Gastroesophageal sphincter (tissue), 4 donors: ENCODE results near the gene LCE3D. TPM values are rescaled to one million over a fixed set of nuclear protein-coding genes. Genes with fewer than 3 reads are reported as not detected.

ENCODE experiments used
- ATAC-seq: fragments of 150-250 bp; one replicate; pipeline ENCODE4 v1.9.1; 2016; ENCODE audit warnings: mild to moderate bottlenecking, moderate library complexity
- H3K27ac ChIP-seq, 4 donors: fragments of 200-600 bp; sonication (generic) in 3 of 4; 1 replicate in 3 of 4; 2 replicates in 1 of 4; pipeline ENCODE4 v1.5.1; 2016 to 2019
- H3K27me3 ChIP-seq: fragments of 200-600 bp; sonication (generic); one replicate; pipeline ENCODE4 v1.5.1; 2019
- H3K36me3 ChIP-seq, 2 donors: fragments of 200-600 bp; sonication (generic); one replicate each; pipeline ENCODE4 v1.5.1; 2019; ENCODE audit warnings: control low read depth in 1 of 2
- H3K4me1 ChIP-seq, 3 donors: fragments of 200-600 bp; sonication (generic); 1 replicate in 2 of 3; 2 replicates in 1 of 3; pipeline ENCODE4 v1.5.1; 2016 to 2019; ENCODE audit warnings: control low read depth in 2 of 3
- H3K4me3 ChIP-seq, 2 donors: fragments of 200-600 bp; sonication (generic); one replicate each; pipeline ENCODE4 v1.5.1; 2019; ENCODE audit warnings: mild to moderate bottlenecking in 1 of 2, moderate library complexity in 1 of 2
- H3K9me3 ChIP-seq, 3 donors: fragments of 200-600 bp; sonication (generic); one replicate each; pipeline ENCODE4 v1.5.1; 2017 to 2019; ENCODE audit warnings: control low read depth in 2 of 3
- CTCF ChIP-seq, 4 experiments: fragments of 200-600 bp in 2 of 4; fragments of 450-650 bp in 2 of 4; sonication (generic) in 1 of 4; IDR thresholded peaks; one replicate each; pipeline ENCODE4 v1.5.1; 2017 to 2019; ENCODE audit warnings: antibody characterized with exemption in 4 of 4, mild to moderate bottlenecking in 2 of 4, moderate library complexity in 2 of 4
- EP300 ChIP-seq: sonication (generic); formaldehyde crosslinking; IDR thresholded peaks from one replicate; pipeline ENCODE4 v1.6.1; 2017; ENCODE audit warnings: antibody characterized with exemption, mild to moderate bottlenecking
- POLR2AphosphoS5 ChIP-seq: sonication (generic); formaldehyde crosslinking; IDR thresholded peaks from one replicate; pipeline ENCODE4 v1.6.1; 2017; ENCODE audit warnings: antibody characterized with exemption
- WGBS, 2 donors: methylation state at CpG; one replicate each; pipeline ENCODE4 v1.1.5; 2018; ENCODE audit warnings: low coverage in 1 of 2; 5-methylcytosine and 5-hydroxymethylcytosine counted together
- small RNA-seq, 4 donors: library from RNA; depleted of rRNA; stranded (forward); fragments of <200 nt; gene quantifications; one replicate each; pipeline ENCODE3, GENCODE V24; 2016
- total RNA-seq, 4 donors: library from RNA; depleted of rRNA; stranded (reverse); fragments of >200 nt; gene quantifications; one replicate each; pipeline ENCODE4 v1.1.0, GENCODE V29; 2016

LCE3D gene
- total RNA-seq, 4 donors from 2014 or later, result 1.4 TPM; not detected in 3

DNA sequence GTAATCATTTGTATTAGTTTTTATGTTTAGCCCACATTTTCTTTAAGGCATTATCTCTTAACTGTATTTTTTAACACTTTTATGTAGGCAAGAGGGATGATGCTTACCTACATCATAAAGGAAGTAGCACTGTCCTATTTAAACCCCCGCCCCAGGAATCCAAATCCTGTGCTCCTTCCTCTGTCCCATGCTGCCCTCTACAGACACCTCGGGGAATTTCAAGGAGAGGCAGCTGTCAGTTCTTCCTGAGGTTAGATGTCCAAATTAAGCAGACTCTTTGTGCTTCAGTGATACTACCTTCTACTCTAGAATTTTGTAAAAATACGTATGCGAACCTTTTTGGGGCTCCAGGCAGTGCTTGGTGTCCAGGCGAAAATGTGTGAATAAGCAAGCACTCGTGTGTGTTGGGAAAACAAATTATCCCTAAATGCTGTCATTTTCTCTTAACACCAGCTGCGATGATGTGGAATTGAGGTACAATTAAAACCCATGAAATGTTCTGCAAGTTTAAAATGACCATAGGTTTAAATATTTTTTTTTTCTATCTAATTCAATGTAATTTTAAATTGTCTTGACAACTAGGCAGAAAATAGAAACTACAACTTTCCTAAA is 46.9 kb downstream of the LCE3D start:
- H3K36me3 ChIP-seq, result no peaks in the 10 kb centered on the region
- no peak for ATAC-seq

More for the DNA sequence above, 46.9 kb downstream of the LCE3D start:
- Histone ChIP-seq H3K27me3 (peaks cover 25% of the 10 kb centered on the region), H3K4me1 (no peaks in the 10 kb centered on the region), H3K27ac (no peak overlapping the region), H3K9me3 (peaks cover 0 to 6% (median 0%) of the 10 kb centered on the region in 3 donors), H3K4me3 (no peak overlapping the region)
- WGBS, 2 donors, result 19 to 20% methylated on average over 5 to 7 of the region's 7 CpGs
- TF ChIP-seq POLR2AphosphoS5, result no peak
- no peak for TF ChIP-seq EP300
- TF ChIP-seq CTCF (IDR thresholded peaks at IDR 0.05), result peak in 1 of 4 experiments; percentile 35

Small RNA genes within 50 kb of the gene (small RNA-seq; reads per million reads assigned to genes)
- gene LCE3A, result 0 reads per million in 4 donors
- gene LCE3B, result 0 reads per million in 4 donors

Other genes with a start within 250 kb of the LCE3D start
- not detected for gene FLG2, start 220.5 kb downstream of the LCE3D start, total RNA-seq
- gene CRNN, start 166.3 kb downstream of the LCE3D start, total RNA-seq, result 100 to 1,000 TPM in 1 of 4 donors, 1 to 10 TPM in 3; 2.2 to 103 (median 4.7) TPM
- not detected for gene LCE5A, start 69.7 kb downstream of the LCE3D start, total RNA-seq
- 1 to 10 TPM in 2 of 4 donors, not detected in 2; 1.4 to 3.3 TPM for gene CRCT1, start 66.0 kb downstream of the LCE3D start, total RNA-seq
- not detected for gene LCE3E, start 13.7 kb downstream of the LCE3D start, total RNA-seq
- not detected for gene LCE3C, start 19.7 kb upstream of the LCE3D start, total RNA-seq
- gene LCE3B, start 33.3 kb upstream of the LCE3D start, total RNA-seq, result not detected
- not detected for gene LCE3A, start 42.6 kb upstream of the LCE3D start, total RNA-seq
- gene LCE2D, start 82.9 kb upstream of the LCE3D start, total RNA-seq, result not detected
- gene LCE2C, start 94.8 kb upstream of the LCE3D start, total RNA-seq, result not detected
- not detected for gene LCE2B, start 105.6 kb upstream of the LCE3D start, total RNA-seq
- gene LCE2A, start 117.8 kb upstream of the LCE3D start, total RNA-seq, result not detected
- not detected for gene LCE4A, start 127.6 kb upstream of the LCE3D start, total RNA-seq
- under 1 TPM in 1 of 4 donors, not detected in 3; 0.12 TPM for gene KPRP, start 177.5 kb upstream of the LCE3D start, total RNA-seq
- not detected for gene LCE1F, start 194.6 kb upstream of the LCE3D start, total RNA-seq
- under 1 TPM in 1 of 4 donors, not detected in 3; 0.39 TPM for gene LCE1E, start 205.7 kb upstream of the LCE3D start, total RNA-seq
- not detected for gene LCE1D, start 216.2 kb upstream of the LCE3D start, total RNA-seq
- gene LCE1C, start 226.1 kb upstream of the LCE3D start, total RNA-seq, result not detected
- gene LCE1B, start 231.5 kb upstream of the LCE3D start, total RNA-seq, result not detected
- not detected for gene LCE1A, start 247.0 kb upstream of the LCE3D start, total RNA-seq